Lower leg skin (tissue), 4 donors: ENCODE measurements around the gene STIM1. TPM values are rescaled to one million over a fixed set of nuclear protein-coding genes. Genes with fewer than 3 reads are reported as not detected.

ENCODE experiments used
- DNase-seq, 2 donors: peaks; one replicate each; pipeline ENCODE4 v3.0.0-alpha.2; 2019; ENCODE audit warnings: low spot score in 2 of 2
- H3K4me3 ChIP-seq: fragments of 200-600 bp; sonication (generic); 2 replicates; pipeline ENCODE4 v1.5.1; 2017; ENCODE audit warnings: mild to moderate bottlenecking, low read depth; ENCODE audit not compliant: poor library complexity, severe bottlenecking
- POLR2A ChIP-seq, 2 donors: fragments of 450-650 bp; IDR thresholded peaks; one replicate each; pipeline ENCODE4 v1.6.1; 2016 to 2017; ENCODE audit warnings: antibody characterized with exemption in 2 of 2, mild to moderate bottlenecking in 1 of 2, moderate library complexity in 1 of 2
- WGBS, 2 donors: methylation state at CpG; one replicate each; pipeline ENCODE4 v1.1.5; 2018; 5-methylcytosine and 5-hydroxymethylcytosine counted together
- intact Hi-C: fragments of 100-400 bp; cut with DNase I; formaldehyde crosslinking; loops from one replicate; pipeline ENCODE4 v1.15.0; 2023; ENCODE audit warnings: low total_unique reads
- total RNA-seq, 4 donors: library from RNA; depleted of rRNA; stranded (reverse); fragments of >200 nt; gene quantifications; one replicate each; pipeline ENCODE4 v1.1.0, GENCODE V29; 2016
- TF ChIP-seq, protein P1 (sequence below), 3 donors: fragments of 450-650 bp; IDR thresholded peaks; one replicate each; pipeline ENCODE4 v1.5.1; 2016; ENCODE audit warnings: antibody characterized with exemption in 3 of 3, mild to moderate bottlenecking in 3 of 3, moderate library complexity in 2 of 3

STIM1 gene
- total RNA-seq, 4 donors from 2014 or later, result 43.7 to 75.9 (median 64.9) TPM

DNA sequence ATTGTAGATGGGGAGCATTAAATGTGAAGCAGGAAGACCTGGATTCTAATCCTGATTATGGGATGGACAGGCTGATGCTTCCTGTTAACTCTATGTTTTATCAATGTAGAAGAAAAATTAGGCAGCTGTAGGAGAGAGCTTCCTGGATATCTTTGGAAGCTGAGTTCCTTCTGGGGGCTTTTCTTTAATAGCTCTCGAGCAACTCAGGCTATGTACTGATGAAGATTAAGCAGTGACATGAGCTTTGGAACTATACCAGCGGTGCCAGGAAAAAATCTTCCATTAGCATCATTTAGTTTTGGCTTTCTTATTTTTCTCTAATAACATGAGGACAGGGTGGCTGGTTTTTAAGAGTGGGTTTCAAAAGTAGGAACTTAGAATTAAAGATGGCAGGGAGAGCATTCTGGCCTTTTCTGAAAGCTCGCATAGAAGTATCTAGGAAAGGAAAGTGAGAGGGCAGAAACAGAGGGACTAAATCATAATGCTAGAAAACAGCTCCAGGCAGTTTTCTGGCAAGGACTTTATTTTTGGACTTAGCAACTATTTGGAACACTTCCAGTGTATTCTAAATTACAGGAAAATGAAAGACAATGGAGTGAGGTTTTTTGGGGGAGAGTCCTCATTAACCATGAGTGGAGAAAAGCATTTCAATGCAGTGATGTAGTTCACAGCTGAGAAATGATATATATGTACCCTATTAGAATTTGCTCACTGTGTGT is 169.9 kb downstream of the STIM1 start:
- TF ChIP-seq, protein P1, sequence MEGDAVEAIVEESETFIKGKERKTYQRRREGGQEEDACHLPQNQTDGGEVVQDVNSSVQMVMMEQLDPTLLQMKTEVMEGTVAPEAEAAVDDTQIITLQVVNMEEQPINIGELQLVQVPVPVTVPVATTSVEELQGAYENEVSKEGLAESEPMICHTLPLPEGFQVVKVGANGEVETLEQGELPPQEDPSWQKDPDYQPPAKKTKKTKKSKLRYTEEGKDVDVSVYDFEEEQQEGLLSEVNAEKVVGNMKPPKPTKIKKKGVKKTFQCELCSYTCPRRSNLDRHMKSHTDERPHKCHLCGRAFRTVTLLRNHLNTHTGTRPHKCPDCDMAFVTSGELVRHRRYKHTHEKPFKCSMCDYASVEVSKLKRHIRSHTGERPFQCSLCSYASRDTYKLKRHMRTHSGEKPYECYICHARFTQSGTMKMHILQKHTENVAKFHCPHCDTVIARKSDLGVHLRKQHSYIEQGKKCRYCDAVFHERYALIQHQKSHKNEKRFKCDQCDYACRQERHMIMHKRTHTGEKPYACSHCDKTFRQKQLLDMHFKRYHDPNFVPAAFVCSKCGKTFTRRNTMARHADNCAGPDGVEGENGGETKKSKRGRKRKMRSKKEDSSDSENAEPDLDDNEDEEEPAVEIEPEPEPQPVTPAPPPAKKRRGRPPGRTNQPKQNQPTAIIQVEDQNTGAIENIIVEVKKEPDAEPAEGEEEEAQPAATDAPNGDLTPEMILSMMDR (IDR thresholded peaks at IDR 0.05), result no peak
- no peak for DNase-seq
- no peak overlapping the region for H3K4me3 ChIP-seq
- WGBS, 2 donors, result 36 to 43% methylated on average over 3 of the region's 3 CpGs
- intact Hi-C loops, result no loop called here

DNA sequence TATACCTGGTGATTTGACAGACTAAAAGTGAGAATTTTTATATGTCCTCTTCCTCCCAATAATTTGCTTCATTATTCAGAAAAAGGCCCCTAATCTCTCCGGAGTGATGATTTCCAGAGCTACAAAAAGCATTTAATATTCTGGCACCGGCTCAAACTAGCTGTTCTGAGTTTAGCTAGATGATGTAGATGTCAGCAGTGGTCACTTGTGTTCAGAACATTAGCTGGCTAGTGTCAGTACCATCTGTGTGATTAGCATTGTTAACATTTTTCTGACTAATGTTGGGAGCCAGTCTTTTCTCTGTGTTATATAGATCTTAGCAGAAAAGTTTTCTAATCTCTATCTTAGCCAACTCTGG is 170.5 kb downstream of the STIM1 start:
- WGBS, 2 donors, result 39 to 43% methylated on average over 2 of the region's 2 CpGs
- DNase-seq, result no peak
- no peak overlapping the region for H3K4me3 ChIP-seq
- intact Hi-C loops, result no loop called here
- TF ChIP-seq, protein P1 (IDR thresholded peaks at IDR 0.05), result no peak
- TF ChIP-seq POLR2A (IDR thresholded peaks at IDR 0.05), result no peak

DNA sequence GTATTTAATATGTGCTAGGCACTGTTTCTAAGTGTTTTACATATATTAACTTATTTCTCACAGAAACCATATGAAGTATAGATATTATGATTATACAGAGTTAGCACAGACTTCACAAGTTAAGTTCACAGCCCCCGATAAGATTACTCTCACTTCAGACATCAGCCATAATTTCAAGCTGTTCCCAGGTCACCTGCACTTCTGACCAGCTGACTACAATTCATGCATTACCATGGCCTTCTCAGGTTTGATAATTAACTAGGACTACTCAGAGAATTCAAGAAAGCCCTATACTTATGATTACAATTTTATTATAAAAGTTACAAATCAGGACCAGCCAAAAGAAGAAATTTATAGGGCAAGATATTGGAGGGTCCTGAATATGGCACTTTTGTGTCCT is 170.9 kb downstream of the STIM1 start:
- WGBS, 2 donors, result 88 to 91% methylated on average over 1 of the region's 1 CpG
- DNase-seq, result no peak
- no peak overlapping the region for H3K4me3 ChIP-seq
- TF ChIP-seq, protein P1 (IDR thresholded peaks at IDR 0.05), result no peak
- no peak for TF ChIP-seq POLR2A (IDR thresholded peaks at IDR 0.05)
- intact Hi-C loops, result no loop called here

DNA sequence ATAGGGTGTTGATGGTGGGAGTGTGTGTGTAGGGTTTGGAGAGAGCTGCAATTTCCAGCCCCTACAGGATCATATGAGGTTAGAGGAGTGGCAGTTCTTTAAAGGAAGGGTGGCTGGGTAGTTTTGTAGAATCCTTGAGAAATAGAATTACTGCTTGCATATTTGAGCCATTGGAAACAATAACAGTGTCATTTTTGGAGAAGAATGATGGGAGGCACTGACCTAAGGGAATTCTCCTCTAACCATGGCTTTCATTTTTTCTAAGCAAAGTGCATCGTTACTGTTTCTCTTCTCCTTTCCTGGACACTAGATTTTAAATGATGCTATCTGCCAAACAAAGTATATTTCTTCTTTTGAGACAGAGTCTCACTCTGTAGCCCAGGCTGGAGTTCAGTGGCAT is 172.3 kb downstream of the STIM1 start:
- 58 to 62% methylated on average over 1 of the region's 1 CpG for WGBS, 2 donors

DNA sequence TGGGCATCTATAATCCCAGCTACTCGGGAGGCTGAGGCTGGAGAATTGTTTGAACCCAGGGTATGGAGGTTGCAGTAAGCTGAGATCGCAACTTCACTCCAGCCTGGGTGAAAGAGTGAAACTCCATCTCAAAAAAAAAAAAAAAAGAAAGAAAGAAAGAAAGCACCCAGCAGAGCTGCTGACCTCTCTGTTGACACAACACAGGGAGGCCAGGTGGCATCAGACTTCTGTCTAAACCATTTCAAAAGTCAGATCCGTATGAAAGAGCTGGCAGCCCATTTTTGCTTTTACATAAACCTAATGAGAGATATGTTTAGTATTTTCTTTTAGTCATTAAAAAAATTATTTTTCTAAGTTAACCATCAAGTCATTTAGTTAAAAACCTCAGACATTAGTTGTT is 174.7 kb downstream of the STIM1 start:
- 83 to 85% methylated on average over 3 of the region's 3 CpGs for WGBS, 2 donors
- intact Hi-C loops, result no loop called here
- TF ChIP-seq POLR2A (IDR thresholded peaks at IDR 0.05), result no peak
- TF ChIP-seq, protein P1 (IDR thresholded peaks at IDR 0.05), result no peak

More for the DNA sequence above, 172.3 kb downstream of the STIM1 start:
- no peak for DNase-seq
- no peak overlapping the region for H3K4me3 ChIP-seq
- no peak for TF ChIP-seq POLR2A (IDR thresholded peaks at IDR 0.05)
- TF ChIP-seq, protein P1 (IDR thresholded peaks at IDR 0.05), result no peak
- intact Hi-C loops, result no loop called here

DNA sequence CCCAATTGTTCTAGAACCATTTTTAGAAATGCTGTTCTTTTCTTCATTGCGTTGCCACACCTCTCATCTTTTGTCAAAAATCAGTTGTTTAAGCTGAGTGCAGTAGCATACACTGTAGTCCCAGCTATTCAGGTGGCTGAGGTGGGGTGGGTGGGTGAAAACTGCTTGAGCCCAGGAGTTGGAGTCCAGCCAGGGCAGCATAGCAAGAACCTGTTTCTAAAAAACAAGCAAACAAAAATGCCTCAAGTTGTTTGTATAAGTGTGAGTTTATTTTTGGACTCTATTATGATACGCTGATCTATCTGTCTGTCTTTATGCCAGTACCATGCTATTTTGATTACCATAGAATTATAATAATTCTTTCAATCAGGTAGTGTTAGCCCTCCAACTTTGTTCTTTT is 176.6 kb downstream of the STIM1 start:
- intact Hi-C loops, result no loop called here

More for the DNA sequence above, 174.7 kb downstream of the STIM1 start:
- H3K4me3 ChIP-seq, result no peak overlapping the region
- DNase-seq, result no peak

More for the DNA sequence above, 176.6 kb downstream of the STIM1 start:
- WGBS, 2 donors, result 37 to 40% methylated on average over 2 of the region's 2 CpGs
- DNase-seq, result no peak
- H3K4me3 ChIP-seq, result no peak overlapping the region
- TF ChIP-seq POLR2A (IDR thresholded peaks at IDR 0.05), result no peak
- TF ChIP-seq, protein P1 (IDR thresholded peaks at IDR 0.05), result no peak
